Heart left ventricle (tissue), 16 donors: ENCODE measurements around the gene TRIM14. TPM values are rescaled to one million over a fixed set of nuclear protein-coding genes. Genes with fewer than 3 reads are reported as not detected.
A peak's percentile ranks its signal among the peaks of the same experiment; 100 is the strongest.

Source experiments
- ATAC-seq, 4 donors: fragments of 200-7000 bp; cut with Tn5 transposase; one replicate each; pipeline ENCODE4 v1.9.1; 2020 to 2022; ENCODE audit warnings: moderate library complexity in 4 of 4, mild to moderate bottlenecking in 3 of 4, moderate number of reproducible peaks in 1 of 4
- DNase-seq, 5 donors: peaks; one replicate each; pipeline ENCODE4 v3.0.0-alpha.2; 2020
- H3K27ac ChIP-seq, 12 donors: fragments of 200-600 bp; sonication (generic) in 4 of 12; one replicate each; pipeline versions ENCODE4 v1.5.0 to v1.8.0; 2016 to 2022; ENCODE audit warnings: mild to moderate bottlenecking in 2 of 12
- H3K27me3 ChIP-seq, 9 donors: fragments of 200-600 bp; sonication (generic) in 2 of 9; one replicate each; pipeline versions ENCODE4 v1.5.1 to v1.8.0; 2016 to 2022; ENCODE audit warnings: mild to moderate bottlenecking in 3 of 9
- H3K36me3 ChIP-seq, 9 donors: fragments of 200-600 bp; sonication (generic) in 2 of 9; one replicate each; pipeline versions ENCODE4 v1.5.0 to v1.8.0; 2018 to 2022; ENCODE audit warnings: mild to moderate bottlenecking in 2 of 9
- H3K4me1 ChIP-seq, 12 donors: fragments of 200-600 bp; sonication (generic) in 4 of 12; one replicate each; pipeline versions ENCODE4 v1.5.0 to v1.8.0; 2016 to 2022; ENCODE audit warnings: mild to moderate bottlenecking in 3 of 12
- H3K4me3 ChIP-seq, 12 donors: fragments of 200-600 bp; sonication (generic) in 4 of 12; one replicate each; pipeline versions ENCODE4 v1.5.0 to v1.8.0; 2017 to 2022; ENCODE audit warnings: mild to moderate bottlenecking in 9 of 12, moderate library complexity in 4 of 12
- H3K9me3 ChIP-seq, 12 donors: fragments of 200-600 bp; sonication (generic) in 4 of 12; one replicate each; pipeline versions ENCODE4 v1.5.0 to v1.8.0; 2016 to 2022; ENCODE audit warnings: mild to moderate bottlenecking in 1 of 12
- POLR2A ChIP-seq, 2 donors: fragments of 450-650 bp; IDR thresholded peaks; one replicate each; pipeline ENCODE4 v1.6.1; 2017; ENCODE audit warnings: antibody characterized with exemption in 2 of 2, mild to moderate bottlenecking in 2 of 2, moderate library complexity in 2 of 2
- WGBS, 4 donors: extraction: QIAGEN DNeasy Blood & Tissue Kit in 2 of 4; methylation state at CpG; one replicate each; pipeline versions ENCODE4 v1.1.5 to v1.1.7; 2013 to 2018; 5-methylcytosine and 5-hydroxymethylcytosine counted together
- intact Hi-C, 10 donors: fragments of 100-400 bp; cut with DNase I; formaldehyde crosslinking; loops; one replicate each; pipeline versions ENCODE4 v1.11.1 to v1.14.2; 2022
- polyA plus RNA-seq, 2 donors: library from polyadenylated mRNA; stranded (reverse); fragments of 200-250 nt; gene quantifications; one replicate each; pipeline ENCODE4 v1.2.3, GENCODE V29; 2013
- total RNA-seq, 9 donors: library from RNA; depleted of rRNA in 2 of 9; stranded (reverse); fragments of >200 nt in 2 of 9; fragmentation: NEBNext Ultra II Directional in 3 of 9; extraction: Animal tissue kit (Norgen Biotek cat#: 25700) in 3 of 9; gene quantifications; one replicate each; pipeline versions ENCODE4 v1.1.0 to v1.2.4, GENCODE V29; 2016 to 2023
- TF ChIP-seq, protein P1 (sequence below), 12 donors: fragments of 200-600 bp; sonication (generic) in 4 of 12; IDR thresholded peaks; one replicate each; pipeline versions ENCODE4 v1.5.0 to v1.8.0; 2018 to 2022; ENCODE audit warnings: antibody characterized with exemption in 12 of 12, mild to moderate bottlenecking in 5 of 12
- donor health status: ischemic (EF 13 %, LVEDD 7.1; RV severe dilation, severe dysfunction).
- donor health status: healthy with polysubstance abuse.
- donor health status: DM: no; HTN: yes; CAD: no.
- donor health status: DM: no; HTN: no; CAD: no.
- donor health status: ischemic (EF 25% LVEDD 6.9; RV normal size, moderate dysfunction).
- donor health status: ischemic (EF 25% LVEDD 5.7; RV mildly dilated, moderate dysfunction).
- donor health status: healthy.
- donor health status: DM: yes; HTN: yes; CAD: no.
- donor health status: ischemic (EF 35%, LVEDD 5.7; RV mildly dilated, moderate dysfunction).
- donor health status: nonischemic (EF 11% LVEDD 7.7; RV severe dilation, severe dysfunction).
- donor health status: DM: yes; HTN: yes; CAD: no.
- donor health status: PGD.
- donor health status: ischemic (EF 29% LVEDD 5.4; RV normal size, mild dysfunction).
- donor health status: nonischemic (EF 23%, LVEDD 6.1; RV moderate dilation, normal function).

Gene TRIM14
- total and polyA plus RNA-seq, 11 donors = 0.89 to 20.8 (median 1.9) TPM

DNA sequence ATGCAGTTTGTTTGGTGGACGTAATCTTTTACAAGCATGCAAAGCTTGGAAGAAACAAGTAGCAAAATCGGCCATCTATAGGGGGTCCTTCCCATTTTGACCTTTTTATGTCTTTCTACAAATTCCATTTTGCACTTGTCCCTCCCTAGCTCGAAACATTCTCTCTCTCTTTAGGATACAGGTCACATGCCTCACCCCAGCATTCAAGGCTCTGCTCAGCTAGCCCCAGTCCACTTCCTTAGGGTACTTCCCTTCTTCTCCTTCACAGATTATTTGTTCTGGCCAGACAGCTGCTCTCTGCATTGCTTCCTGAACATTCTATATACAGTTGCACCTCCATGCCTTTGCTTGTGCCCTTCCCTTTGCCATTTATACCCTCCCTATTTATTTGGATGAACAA, 31.7 kb upstream of the TRIM14 start:
- Histone ChIP-seq H3K4me1 (peaks cover 0 to 6% (median 0%) of the 10 kb centered on the region in 12 donors), H3K4me3 (no peak overlapping the region), H3K36me3 (no peaks in the 10 kb centered on the region), H3K9me3 (peaks cover 0 to 12% (median 0%) of the 10 kb centered on the region in 12 donors), H3K27me3 (no peaks in the 10 kb centered on the region), H3K27ac (no peak overlapping the region)
- DNase-seq (no peak), ATAC-seq (peak in 1 of 4 donors; percentile 42)
- intact Hi-C loops = no loop called here
- 78 to 91% (median 80%) methylated on average over 3 of the region's 3 CpGs for WGBS, 4 donors
- TF ChIP-seq POLR2A (IDR thresholded peaks at IDR 0.05) = no peak
- TF ChIP-seq, protein P1, sequence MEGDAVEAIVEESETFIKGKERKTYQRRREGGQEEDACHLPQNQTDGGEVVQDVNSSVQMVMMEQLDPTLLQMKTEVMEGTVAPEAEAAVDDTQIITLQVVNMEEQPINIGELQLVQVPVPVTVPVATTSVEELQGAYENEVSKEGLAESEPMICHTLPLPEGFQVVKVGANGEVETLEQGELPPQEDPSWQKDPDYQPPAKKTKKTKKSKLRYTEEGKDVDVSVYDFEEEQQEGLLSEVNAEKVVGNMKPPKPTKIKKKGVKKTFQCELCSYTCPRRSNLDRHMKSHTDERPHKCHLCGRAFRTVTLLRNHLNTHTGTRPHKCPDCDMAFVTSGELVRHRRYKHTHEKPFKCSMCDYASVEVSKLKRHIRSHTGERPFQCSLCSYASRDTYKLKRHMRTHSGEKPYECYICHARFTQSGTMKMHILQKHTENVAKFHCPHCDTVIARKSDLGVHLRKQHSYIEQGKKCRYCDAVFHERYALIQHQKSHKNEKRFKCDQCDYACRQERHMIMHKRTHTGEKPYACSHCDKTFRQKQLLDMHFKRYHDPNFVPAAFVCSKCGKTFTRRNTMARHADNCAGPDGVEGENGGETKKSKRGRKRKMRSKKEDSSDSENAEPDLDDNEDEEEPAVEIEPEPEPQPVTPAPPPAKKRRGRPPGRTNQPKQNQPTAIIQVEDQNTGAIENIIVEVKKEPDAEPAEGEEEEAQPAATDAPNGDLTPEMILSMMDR (IDR thresholded peaks at IDR 0.05) = no peak

DNA sequence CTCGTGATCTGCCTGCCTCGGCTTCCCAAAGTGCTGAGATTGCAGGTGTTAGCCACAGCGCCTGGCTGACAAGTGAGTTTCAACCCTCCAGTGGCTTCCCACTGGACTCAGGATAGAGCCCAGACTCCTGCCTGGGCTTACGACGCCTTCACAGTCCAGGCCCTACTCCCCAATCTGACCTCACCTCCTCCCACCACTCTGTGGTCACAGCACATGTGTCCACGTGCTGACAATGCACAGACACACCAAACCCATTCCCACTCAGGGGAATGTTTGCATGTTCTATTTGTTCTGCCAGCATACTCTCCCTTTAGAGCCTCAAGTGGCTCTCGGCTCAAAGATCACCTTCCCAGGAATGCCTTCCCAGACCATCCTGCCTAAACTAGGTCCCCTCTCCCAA, 31.1 kb upstream of the TRIM14 start:
- no peak for DNase-seq
- Histone ChIP-seq H3K36me3 (no peaks in the 10 kb centered on the region), H3K4me1 (peaks cover 0 to 6% (median 0%) of the 10 kb centered on the region in 12 donors), H3K9me3 (peaks cover 0 to 12% (median 0%) of the 10 kb centered on the region in 12 donors), H3K27me3 (no peaks in the 10 kb centered on the region), H3K27ac (no peak overlapping the region), H3K4me3 (no peak overlapping the region)
- intact Hi-C loops = no loop called here
- ATAC-seq = no peak
- TF ChIP-seq, protein P1 (IDR thresholded peaks at IDR 0.05) = no peak
- TF ChIP-seq POLR2A (IDR thresholded peaks at IDR 0.05) = no peak
- whole genome bisulfite sequencing, 4 donors = 63 to 79% (median 71%) methylated on average over 7 of the region's 7 CpGs

- TF ChIP-seq, protein P1 (IDR thresholded peaks at IDR 0.05) = no peak
- TF ChIP-seq POLR2A (IDR thresholded peaks at IDR 0.05) = no peak
- H3K4me1 ChIP-seq = peaks cover 0 to 6% (median 0%) of the 10 kb centered on the region in 12 donors
- peaks cover 0 to 12% (median 0%) of the 10 kb centered on the region in 12 donors for H3K9me3 ChIP-seq
- no peaks in the 10 kb centered on the region for H3K27me3 ChIP-seq
- DNase-seq (no peak), ATAC-seq (no peak)
- H3K27ac ChIP-seq = no peak overlapping the region
- intact Hi-C loops = no loop called here
- no peaks in the 10 kb centered on the region for H3K36me3 ChIP-seq
- H3K4me3 ChIP-seq = no peak overlapping the region
- WGBS, 4 donors = 58 to 80% (median 62%) methylated on average over 3 of the region's 3 CpGs
Observed at GRCh38 chr9:98149422-98149821, 30.4 kb upstream of the TRIM14 start.

- Histone ChIP-seq H3K9me3 (peaks cover 0 to 12% (median 0%) of the 10 kb centered on the region in 12 donors), H3K27ac (no peak overlapping the region), H3K27me3 (no peaks in the 10 kb centered on the region), H3K4me1 (peaks cover 0 to 6% (median 0%) of the 10 kb centered on the region in 12 donors), H3K36me3 (no peaks in the 10 kb centered on the region), H3K4me3 (no peak overlapping the region)
- no peak for DNase-seq
- intact Hi-C loops = no loop called here
- no peak for ATAC-seq
- TF ChIP-seq, protein P1 (IDR thresholded peaks at IDR 0.05) = no peak
- TF ChIP-seq POLR2A (IDR thresholded peaks at IDR 0.05) = no peak
- 82 to 86% (median 83%) methylated on average over 2 of the region's 2 CpGs for WGBS, 4 donors
Observed at GRCh38 chr9:98148486-98148885, 29.5 kb upstream of the TRIM14 start.
